Coronary artery (tissue), 2 donors: ENCODE results near the gene BPTF.

Experiments
- DNase-seq: peaks from one replicate; pipeline ENCODE4 v3.0.0-alpha.2; 2017; ENCODE audit warnings: low spot score
- H3K27ac ChIP-seq, 2 donors: fragments of 200-600 bp; sonication (generic); one replicate each; pipeline ENCODE4 v1.5.1; 2016 to 2019
- H3K4me3 ChIP-seq: fragments of 200-600 bp; sonication (generic); 2 replicates; pipeline ENCODE4 v1.5.1; 2016; ENCODE audit warnings: mild to moderate bottlenecking, moderate library complexity
- TF ChIP-seq, protein P1 (sequence below): fragments of 200-600 bp; sonication (generic); IDR thresholded peaks from one replicate; pipeline ENCODE4 v1.5.1; 2019; ENCODE audit warnings: antibody characterized with exemption

BPTF gene, protein sequence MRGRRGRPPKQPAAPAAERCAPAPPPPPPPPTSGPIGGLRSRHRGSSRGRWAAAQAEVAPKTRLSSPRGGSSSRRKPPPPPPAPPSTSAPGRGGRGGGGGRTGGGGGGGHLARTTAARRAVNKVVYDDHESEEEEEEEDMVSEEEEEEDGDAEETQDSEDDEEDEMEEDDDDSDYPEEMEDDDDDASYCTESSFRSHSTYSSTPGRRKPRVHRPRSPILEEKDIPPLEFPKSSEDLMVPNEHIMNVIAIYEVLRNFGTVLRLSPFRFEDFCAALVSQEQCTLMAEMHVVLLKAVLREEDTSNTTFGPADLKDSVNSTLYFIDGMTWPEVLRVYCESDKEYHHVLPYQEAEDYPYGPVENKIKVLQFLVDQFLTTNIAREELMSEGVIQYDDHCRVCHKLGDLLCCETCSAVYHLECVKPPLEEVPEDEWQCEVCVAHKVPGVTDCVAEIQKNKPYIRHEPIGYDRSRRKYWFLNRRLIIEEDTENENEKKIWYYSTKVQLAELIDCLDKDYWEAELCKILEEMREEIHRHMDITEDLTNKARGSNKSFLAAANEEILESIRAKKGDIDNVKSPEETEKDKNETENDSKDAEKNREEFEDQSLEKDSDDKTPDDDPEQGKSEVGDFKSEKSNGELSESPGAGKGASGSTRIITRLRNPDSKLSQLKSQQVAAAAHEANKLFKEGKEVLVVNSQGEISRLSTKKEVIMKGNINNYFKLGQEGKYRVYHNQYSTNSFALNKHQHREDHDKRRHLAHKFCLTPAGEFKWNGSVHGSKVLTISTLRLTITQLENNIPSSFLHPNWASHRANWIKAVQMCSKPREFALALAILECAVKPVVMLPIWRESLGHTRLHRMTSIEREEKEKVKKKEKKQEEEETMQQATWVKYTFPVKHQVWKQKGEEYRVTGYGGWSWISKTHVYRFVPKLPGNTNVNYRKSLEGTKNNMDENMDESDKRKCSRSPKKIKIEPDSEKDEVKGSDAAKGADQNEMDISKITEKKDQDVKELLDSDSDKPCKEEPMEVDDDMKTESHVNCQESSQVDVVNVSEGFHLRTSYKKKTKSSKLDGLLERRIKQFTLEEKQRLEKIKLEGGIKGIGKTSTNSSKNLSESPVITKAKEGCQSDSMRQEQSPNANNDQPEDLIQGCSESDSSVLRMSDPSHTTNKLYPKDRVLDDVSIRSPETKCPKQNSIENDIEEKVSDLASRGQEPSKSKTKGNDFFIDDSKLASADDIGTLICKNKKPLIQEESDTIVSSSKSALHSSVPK (N-terminal part only)

DNA sequence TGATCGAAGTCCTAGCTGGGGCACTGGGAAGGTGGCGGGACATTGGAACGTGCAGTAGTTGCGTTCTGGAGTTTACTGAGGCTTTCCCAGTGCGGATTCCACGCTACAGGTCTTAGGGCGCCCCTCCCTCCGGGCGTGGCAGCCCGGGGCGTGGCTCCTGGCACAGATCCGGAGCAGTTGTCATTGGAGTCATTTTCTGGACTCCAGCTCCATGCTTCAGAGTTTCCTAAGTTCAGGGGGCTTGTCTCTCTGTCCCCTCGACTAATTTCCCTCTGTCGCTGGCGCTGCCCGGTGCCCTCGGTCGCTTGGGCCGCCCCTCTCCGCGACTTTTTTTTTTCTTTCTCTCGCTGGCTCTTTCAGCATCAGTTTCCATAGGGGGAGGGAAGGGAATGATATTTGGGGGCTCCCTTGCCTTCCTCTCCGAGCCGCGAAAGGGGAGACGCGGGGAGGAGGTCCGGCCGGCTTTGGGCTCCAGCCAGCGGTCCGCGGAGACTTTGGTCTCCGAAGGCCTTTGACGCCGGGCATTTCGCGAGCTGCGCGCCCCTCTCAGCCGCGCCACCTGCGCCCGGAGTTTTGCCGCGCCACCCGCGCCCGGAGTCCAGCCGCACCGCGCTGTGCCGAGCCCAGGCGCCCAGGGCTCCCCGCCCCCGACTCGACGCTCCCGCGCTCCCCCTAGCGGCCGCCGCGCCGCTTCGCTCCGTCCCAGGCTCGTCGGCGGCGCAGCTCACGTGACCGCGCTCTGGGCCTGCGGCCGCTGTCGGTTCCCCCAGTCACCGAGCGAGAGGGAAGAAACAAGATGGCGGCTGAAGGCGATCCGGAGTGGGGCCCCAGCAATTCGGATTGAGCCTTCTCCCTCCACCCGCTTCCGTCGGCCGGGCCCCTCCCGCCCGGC lies at the start of gene BPTF:
BPTF (plus strand) TSS at position 769 of the 892 bp plus-strand sequence. CDS start 222 bp downstream, outside the sequence.
- DNase-seq = peak; percentile 92
- Histone ChIP-seq H3K4me3 (peak within 1 kb of the TSS; percentile 83), H3K27ac (peak within 1 kb of the TSS; percentile 96 to 99)
- TF ChIP-seq, protein P1, sequence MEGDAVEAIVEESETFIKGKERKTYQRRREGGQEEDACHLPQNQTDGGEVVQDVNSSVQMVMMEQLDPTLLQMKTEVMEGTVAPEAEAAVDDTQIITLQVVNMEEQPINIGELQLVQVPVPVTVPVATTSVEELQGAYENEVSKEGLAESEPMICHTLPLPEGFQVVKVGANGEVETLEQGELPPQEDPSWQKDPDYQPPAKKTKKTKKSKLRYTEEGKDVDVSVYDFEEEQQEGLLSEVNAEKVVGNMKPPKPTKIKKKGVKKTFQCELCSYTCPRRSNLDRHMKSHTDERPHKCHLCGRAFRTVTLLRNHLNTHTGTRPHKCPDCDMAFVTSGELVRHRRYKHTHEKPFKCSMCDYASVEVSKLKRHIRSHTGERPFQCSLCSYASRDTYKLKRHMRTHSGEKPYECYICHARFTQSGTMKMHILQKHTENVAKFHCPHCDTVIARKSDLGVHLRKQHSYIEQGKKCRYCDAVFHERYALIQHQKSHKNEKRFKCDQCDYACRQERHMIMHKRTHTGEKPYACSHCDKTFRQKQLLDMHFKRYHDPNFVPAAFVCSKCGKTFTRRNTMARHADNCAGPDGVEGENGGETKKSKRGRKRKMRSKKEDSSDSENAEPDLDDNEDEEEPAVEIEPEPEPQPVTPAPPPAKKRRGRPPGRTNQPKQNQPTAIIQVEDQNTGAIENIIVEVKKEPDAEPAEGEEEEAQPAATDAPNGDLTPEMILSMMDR = peak; percentile 91

DNA sequence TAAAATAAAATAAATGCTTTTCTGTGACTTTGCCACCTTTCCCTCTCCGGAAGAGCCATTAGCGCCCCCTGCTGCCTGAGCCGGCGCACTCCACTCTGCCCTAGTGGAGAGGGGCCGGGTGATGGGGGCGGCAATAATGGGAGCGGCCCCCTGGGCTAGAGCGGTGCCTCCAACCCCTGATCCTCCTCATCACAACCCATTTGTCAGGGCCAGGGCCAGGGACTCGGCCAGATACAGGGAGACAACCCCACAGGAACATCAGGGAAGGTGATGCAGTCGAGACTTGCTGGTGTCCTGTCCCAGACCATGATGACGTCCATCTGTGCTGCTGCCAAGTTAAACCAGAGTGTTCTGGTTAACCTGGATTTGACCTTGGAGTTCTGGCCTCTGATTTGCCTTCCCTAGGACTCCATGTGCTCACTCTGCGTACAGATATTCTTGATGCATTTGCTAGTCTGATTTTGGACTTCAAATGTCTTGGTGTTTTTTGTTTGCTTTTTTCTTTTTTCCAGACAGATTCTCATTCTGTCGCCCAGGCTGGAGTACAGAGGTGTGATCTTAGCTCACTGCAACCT lies 46.1 kb upstream of the BPTF start:
- TF ChIP-seq, protein P1 = no peak
- DNase-seq = no peak
- H3K27ac ChIP-seq = no peak overlapping the region
- no peak overlapping the region for H3K4me3 ChIP-seq

DNA sequence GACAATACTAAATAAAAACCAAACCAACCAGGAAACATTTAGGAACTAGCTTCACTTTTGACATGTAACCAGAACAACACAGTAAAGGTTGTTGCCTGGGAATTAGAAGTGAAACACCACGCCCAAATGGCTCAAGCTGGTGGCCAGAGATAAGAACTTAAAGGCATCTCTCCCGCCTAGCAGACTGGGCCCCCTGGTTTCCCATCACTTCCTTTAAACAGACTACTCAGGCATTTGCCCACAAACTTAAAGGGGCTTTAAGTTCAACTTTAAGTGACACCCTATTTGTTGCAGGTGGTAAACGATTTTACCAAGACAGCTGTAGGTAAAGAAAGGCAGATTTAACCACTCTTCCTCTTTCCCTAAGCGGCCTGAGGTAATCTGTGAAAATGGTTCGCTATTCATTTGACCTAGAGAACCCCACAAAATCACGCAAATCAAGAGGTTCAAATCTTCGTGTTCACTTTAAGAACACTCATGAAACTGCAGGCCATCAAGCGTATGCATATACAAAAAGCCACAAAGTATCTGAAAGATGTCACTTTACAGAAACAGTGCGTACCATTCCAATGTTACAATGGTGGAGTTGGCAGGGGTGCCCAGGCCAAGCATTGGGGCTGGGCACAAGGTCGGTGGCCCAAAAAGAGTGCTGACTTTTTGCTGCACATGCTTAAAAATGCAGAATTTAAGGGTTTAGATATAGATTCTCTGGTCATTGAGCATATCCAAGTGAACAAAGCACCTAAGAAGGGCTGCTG lies 40.8 kb upstream of the BPTF start:
- TF ChIP-seq, protein P1 = no peak
- Histone ChIP-seq H3K4me3 (no peak overlapping the region), H3K27ac (no peak overlapping the region)
- no peak for DNase-seq

DNA sequence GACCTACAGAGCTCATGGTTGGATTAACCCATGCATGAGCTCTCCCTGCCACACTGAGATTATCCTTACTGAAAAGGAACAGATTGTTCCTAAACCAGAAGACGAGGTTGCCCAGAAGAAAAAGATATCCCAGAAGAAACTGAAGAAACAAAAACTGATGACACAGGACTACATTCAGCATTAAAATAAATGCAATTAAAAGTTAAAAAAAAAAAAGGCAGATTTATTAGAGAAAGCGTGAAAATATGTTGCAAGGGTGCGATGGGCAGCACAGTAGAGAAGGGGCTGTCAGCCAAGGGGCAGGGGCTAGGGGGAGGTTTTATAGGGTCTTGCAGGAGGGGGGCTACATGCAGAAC lies 40.2 kb upstream of the BPTF start:
- TF ChIP-seq, protein P1 = no peak
- no peak for DNase-seq
- Histone ChIP-seq H3K4me3 (no peak overlapping the region), H3K27ac (no peak overlapping the region)

DNA sequence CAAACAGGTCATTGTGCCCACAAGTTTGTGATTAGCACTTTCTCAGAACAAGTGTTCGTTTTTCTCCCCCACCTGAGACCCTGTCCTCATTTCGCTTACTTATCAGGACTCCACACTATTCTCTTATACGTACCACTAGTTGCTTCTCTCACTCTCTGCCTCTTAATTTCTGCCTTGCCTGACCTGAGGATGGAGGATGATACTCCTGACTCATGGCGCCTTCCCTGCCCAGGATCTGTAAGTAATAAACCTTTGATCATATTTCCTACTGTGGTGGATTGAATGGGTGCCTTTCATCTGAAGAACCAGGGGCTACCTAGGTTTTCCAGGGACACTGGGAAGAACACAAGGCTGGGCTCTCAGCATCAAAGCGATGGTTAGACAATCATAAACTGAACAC lies 39.8 kb upstream of the BPTF start:
- TF ChIP-seq, protein P1 = no peak
- H3K4me3 ChIP-seq = no peak overlapping the region
- no peak overlapping the region for H3K27ac ChIP-seq
- no peak for DNase-seq
